SK-N-SH (cell line): ENCODE measurements around the gene PPP5C. TPM values are rescaled to one million over a fixed set of nuclear protein-coding genes. Genes with fewer than 3 reads are reported as not detected.

Experiments
- CTCF ChIA-PET: fragments of 300-600, 350-600 bp; formaldehyde crosslinking; extraction: SDS; loops from one replicate; lab custom pipeline; 2021; lab: Yijun Ruan, JAX
- POLR2A ChIA-PET: fragments of 350-600 bp; sonication (Branson Sonifier 250); formaldehyde crosslinking; extraction: SDS; loops from one replicate; lab custom pipeline; 2020; ENCODE audit warnings: antibody characterized with exemption, inconsistent platforms; lab: Yijun Ruan, JAX
- DNase-seq: peaks from one replicate; pipeline ENCODE4 v3.0.0; 2012
- H2AFZ ChIP-seq: fragments of 200-600 bp; sonication (generic); 2 replicates; pipeline ENCODE4 v1.8.1; 2016; ENCODE audit warnings: antibody characterized with exemption, mild to moderate bottlenecking, low read depth
- H3F3A ChIP-seq: fragments of 200-600 bp; sonication (generic); replicated peaks from 2 replicates; pipeline ENCODE3; 2016; ENCODE audit warnings: antibody characterized with exemption, mild to moderate bottlenecking; ENCODE audit not compliant: insufficient read depth
- H3K27ac ChIP-seq, 2 experiments: fragments of 200-500 bp in 1 of 2; fragments of 200-600 bp in 1 of 2; sonication (Bioruptor generic) in 1 of 2; sonication (generic), shearing (Covaris generic) in 1 of 2; 2 replicates each; pipeline versions ENCODE4 v1.5.1 to v1.6.1; 2014 to 2016; ENCODE audit warnings: low read depth in 2 of 2, inconsistent platforms in 1 of 2, low read length in 1 of 2, mild to moderate bottlenecking in 1 of 2, mixed read lengths in 1 of 2
- H3K27me3 ChIP-seq: fragments of 200-600 bp; sonication (generic), shearing (Covaris generic); 2 replicates; pipeline ENCODE4 v1.6.1; 2016; ENCODE audit warnings: mixed run types; ENCODE audit not compliant: insufficient read depth
- H3K36me3 ChIP-seq, 2 experiments: fragments of 200-500 bp in 1 of 2; fragments of 200-600 bp in 1 of 2; sonication (Bioruptor generic) in 1 of 2; sonication (generic) in 1 of 2; replicated peaks in 1 of 2; 2 replicates each; pipeline versions ENCODE3 to v1.5.1; 2014 to 2016; ENCODE audit warnings: low read length in 1 of 2, mild to moderate bottlenecking in 1 of 2; ENCODE audit not compliant: insufficient read depth in 2 of 2, control insufficient read depth in 1 of 2
- H3K4me1 ChIP-seq, 2 experiments: fragments of 200-500 bp in 1 of 2; fragments of 200-600 bp in 1 of 2; sonication (Bioruptor generic) in 1 of 2; sonication (generic), shearing (Covaris generic) in 1 of 2; 2 replicates each; pipeline versions ENCODE4 v1.5.1 to v1.6.1; 2014 to 2016; ENCODE audit warnings: low read depth in 1 of 2, low read length in 1 of 2, mixed run types in 1 of 2; ENCODE audit not compliant: insufficient read depth in 2 of 2, control insufficient read depth in 1 of 2
- H3K4me2 ChIP-seq: fragments of 200-600 bp; sonication (generic), shearing (Covaris generic); 2 replicates; pipeline ENCODE4 v1.6.1; 2017; ENCODE audit warnings: mixed run types
- H3K4me3 ChIP-seq, 2 experiments: fragments of 200-500 bp in 1 of 2; fragments of 200-600 bp in 1 of 2; sonication (Bioruptor generic) in 1 of 2; sonication (generic), shearing (Covaris generic) in 1 of 2; 2 replicates each; pipeline versions ENCODE4 v1.5.1 to v1.8.1; 2014 to 2016; ENCODE audit warnings: low read depth in 2 of 2, inconsistent platforms in 1 of 2, low read length in 1 of 2, mild to moderate bottlenecking in 1 of 2, mixed read lengths in 1 of 2, moderate library complexity in 1 of 2
- H3K79me2 ChIP-seq: fragments of 200-600 bp; sonication (generic); 2 replicates; pipeline ENCODE4 v1.8.1; 2017; ENCODE audit warnings: mild to moderate bottlenecking; ENCODE audit not compliant: insufficient read depth
- H3K9ac ChIP-seq: fragments of 200-600 bp; sonication (generic); 2 replicates; pipeline ENCODE4 v1.6.1; 2017; ENCODE audit warnings: mixed run types
- H3K9me2 ChIP-seq: fragments of 200-600 bp; sonication (generic); 2 replicates; pipeline ENCODE4 v1.6.1; 2017; ENCODE audit warnings: mixed run types
- H3K9me3 ChIP-seq: fragments of 200-600 bp; sonication (generic); 2 replicates; pipeline ENCODE4 v1.6.1; 2017; ENCODE audit warnings: mixed run types, mild to moderate bottlenecking, moderate library complexity
- H4K20me1 ChIP-seq: fragments of 200-600 bp; sonication (generic); 2 replicates; pipeline ENCODE4 v1.6.1; 2017; ENCODE audit warnings: mild to moderate bottlenecking, mixed run types; ENCODE audit not compliant: insufficient read depth
- ELF1 ChIP-seq: IDR thresholded peaks from 2 replicates; pipeline ENCODE4 v1.4.0; 2012
- EP300 ChIP-seq, 2 experiments: IDR thresholded peaks; 2 replicates each; pipeline versions ENCODE4 v1.4.0 to v1.6.1; 2012; ENCODE audit warnings: borderline replicate concordance in 1 of 2, low read depth in 1 of 2, low read length in 1 of 2
- FOXJ3 ChIP-seq: sonication (generic); formaldehyde crosslinking; IDR thresholded peaks from 2 replicates; pipeline ENCODE4 v1.5.1; 2020; ENCODE audit warnings: mild to moderate bottlenecking, missing genetic modification reagents
- GABPA ChIP-seq: IDR thresholded peaks from 2 replicates; pipeline ENCODE4 v1.4.0; 2012; ENCODE audit warnings: low read depth, mild to moderate bottlenecking
- MXI1 ChIP-seq: IDR thresholded peaks from 2 replicates; pipeline ENCODE4 v1.6.1; 2012; ENCODE audit warnings: mild to moderate bottlenecking, low read depth, low read length, improper control_type of control experiment
- RFX5 ChIP-seq: IDR thresholded peaks from 2 replicates; pipeline ENCODE4 v1.6.1; 2012; ENCODE audit warnings: mild to moderate bottlenecking, improper control_type of control experiment, low read length
- SMC3 ChIP-seq: IDR thresholded peaks from 2 replicates; pipeline ENCODE4 v1.6.1; 2012; ENCODE audit warnings: low read depth, low read length, improper control_type of control experiment
- YY1 ChIP-seq: IDR thresholded peaks from 2 replicates; pipeline ENCODE4 v1.4.0; 2012; ENCODE audit warnings: low read depth, mild to moderate bottlenecking
- WGBS: methylation state at CpG from one replicate; pipeline ENCODE4 v1.1.6; 2017; ENCODE audit warnings: low lambda C conversion rate; 5-methylcytosine and 5-hydroxymethylcytosine counted together
- polyA plus RNA-seq, 3 experiments: library from polyadenylated mRNA; depleted of rRNA; stranded (reverse); fragments of >200 nt; gene quantifications; 2 replicates each; pipeline ENCODE4 v1.2.3, GENCODE V29; 2012
- TF ChIP-seq, protein P1 (sequence below): IDR thresholded peaks from 2 replicates; pipeline ENCODE4 v1.6.1; 2012; ENCODE audit warnings: mild to moderate bottlenecking, low read depth, low read length, moderate library complexity
- TF ChIP-seq, protein P2 (sequence below): IDR thresholded peaks from 2 replicates; pipeline ENCODE4; 2012

The PPP5C gene
- polyA plus RNA-seq, 1 of the 3 experiments (the other 2 are of a cell fraction): 162 TPM

DNA sequence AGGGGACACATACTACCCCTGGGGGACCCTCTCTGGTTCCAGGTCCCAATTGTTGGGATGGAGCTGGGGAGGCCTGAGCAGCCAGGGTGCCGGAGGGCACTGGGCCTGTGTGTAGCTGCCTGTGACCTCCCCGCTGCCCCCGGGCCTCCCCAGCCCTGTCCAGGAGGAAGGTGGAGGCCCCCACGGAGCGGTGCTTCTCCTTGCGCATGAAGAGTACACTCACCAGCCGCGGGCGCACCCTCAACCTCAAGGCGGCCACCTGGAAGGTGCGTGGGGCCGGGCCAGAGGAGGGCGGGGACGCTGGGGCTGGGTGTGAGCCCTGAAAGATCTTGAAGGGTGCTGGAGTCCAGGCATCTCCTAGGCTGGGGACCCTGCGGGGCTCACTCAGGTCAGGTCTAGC is 38.4 kb upstream of the PPP5C start:
- CTCF ChIA-PET: interaction anchor here (1.4 kb wide), 1 partner anchor 38 kb away, joined by 3 read pairs; the partner anchor contains the start of gene PPP5C

DNA sequence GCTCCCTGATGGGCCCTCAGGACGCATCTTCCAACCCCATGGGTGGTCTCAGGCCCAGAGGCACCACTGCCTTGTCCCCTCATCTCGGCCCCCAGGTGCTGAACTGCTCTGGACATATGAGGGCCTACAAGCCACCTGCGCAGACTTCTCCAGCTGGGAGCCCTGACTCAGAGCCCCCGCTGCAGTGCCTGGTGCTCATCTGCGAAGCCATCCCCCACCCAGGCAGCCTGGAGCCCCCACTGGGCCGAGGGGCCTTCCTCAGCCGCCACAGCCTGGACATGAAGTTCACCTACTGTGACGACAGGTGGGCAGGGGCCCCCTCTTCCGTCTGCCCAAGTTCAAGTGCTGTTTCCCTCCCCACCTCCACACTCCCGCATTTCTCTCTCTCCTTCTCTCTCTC is 37.8 kb upstream of the PPP5C start:
- 69% methylated on average over 3 of the region's 10 CpGs for WGBS
- no peak overlapping the region for H3K27ac ChIP-seq
- no peaks in the 10 kb centered on the region for H3K27me3 ChIP-seq
- H3K9me3 ChIP-seq: peaks cover 7% of the 10 kb centered on the region; the same call in 1 of the 2 replicates
- no peaks in the 10 kb centered on the region for H3F3A ChIP-seq
- no peak overlapping the region for H3K4me3 ChIP-seq
- ChIA-PET CTCF (no interaction called here), POLR2A (no interaction called here)
- no peak for DNase-seq
- H3K79me2 ChIP-seq: no peaks in the 10 kb centered on the region
- H2AFZ ChIP-seq: no peak overlapping the region
- TF ChIP-seq RFX5: no peak
- no peak for TF ChIP-seq MXI1
- TF ChIP-seq EP300 (IDR thresholded peaks at IDR 0.05; ENCODE audit: borderline replicate concordance in 1 of 2, low read depth in 1 of 2, low read length in 1 of 2): no peak
- no peaks in the 10 kb centered on the region for H4K20me1 ChIP-seq
- no peaks in the 10 kb centered on the region for H3K4me1 ChIP-seq
- no peaks in the 10 kb centered on the region for H3K36me3 ChIP-seq
- H3K9me2 ChIP-seq: no peaks in the 10 kb centered on the region
- no peak overlapping the region for H3K4me2 ChIP-seq
- H3K9ac ChIP-seq: no peak overlapping the region

More for the DNA sequence above, 38.4 kb upstream of the PPP5C start:
- POLR2A ChIA-PET: no interaction called here
- 91% methylated on average over 10 of the region's 15 CpGs for whole genome bisulfite sequencing
- H3F3A ChIP-seq: no peaks in the 10 kb centered on the region
- no peaks in the 10 kb centered on the region for H3K27me3 ChIP-seq
- no peaks in the 10 kb centered on the region for H3K4me1 ChIP-seq
- no peak for DNase-seq
- no peaks in the 10 kb centered on the region for H3K36me3 ChIP-seq
- H3K9me3 ChIP-seq: peaks cover 7% of the 10 kb centered on the region; the same call in 1 of the 2 replicates
- no peaks in the 10 kb centered on the region for H3K79me2 ChIP-seq
- no peaks in the 10 kb centered on the region for H4K20me1 ChIP-seq
- H3K27ac ChIP-seq: no peak overlapping the region
- H3K4me3 ChIP-seq: no peak overlapping the region
- TF ChIP-seq YY1: no peak
- TF ChIP-seq, protein P1, sequence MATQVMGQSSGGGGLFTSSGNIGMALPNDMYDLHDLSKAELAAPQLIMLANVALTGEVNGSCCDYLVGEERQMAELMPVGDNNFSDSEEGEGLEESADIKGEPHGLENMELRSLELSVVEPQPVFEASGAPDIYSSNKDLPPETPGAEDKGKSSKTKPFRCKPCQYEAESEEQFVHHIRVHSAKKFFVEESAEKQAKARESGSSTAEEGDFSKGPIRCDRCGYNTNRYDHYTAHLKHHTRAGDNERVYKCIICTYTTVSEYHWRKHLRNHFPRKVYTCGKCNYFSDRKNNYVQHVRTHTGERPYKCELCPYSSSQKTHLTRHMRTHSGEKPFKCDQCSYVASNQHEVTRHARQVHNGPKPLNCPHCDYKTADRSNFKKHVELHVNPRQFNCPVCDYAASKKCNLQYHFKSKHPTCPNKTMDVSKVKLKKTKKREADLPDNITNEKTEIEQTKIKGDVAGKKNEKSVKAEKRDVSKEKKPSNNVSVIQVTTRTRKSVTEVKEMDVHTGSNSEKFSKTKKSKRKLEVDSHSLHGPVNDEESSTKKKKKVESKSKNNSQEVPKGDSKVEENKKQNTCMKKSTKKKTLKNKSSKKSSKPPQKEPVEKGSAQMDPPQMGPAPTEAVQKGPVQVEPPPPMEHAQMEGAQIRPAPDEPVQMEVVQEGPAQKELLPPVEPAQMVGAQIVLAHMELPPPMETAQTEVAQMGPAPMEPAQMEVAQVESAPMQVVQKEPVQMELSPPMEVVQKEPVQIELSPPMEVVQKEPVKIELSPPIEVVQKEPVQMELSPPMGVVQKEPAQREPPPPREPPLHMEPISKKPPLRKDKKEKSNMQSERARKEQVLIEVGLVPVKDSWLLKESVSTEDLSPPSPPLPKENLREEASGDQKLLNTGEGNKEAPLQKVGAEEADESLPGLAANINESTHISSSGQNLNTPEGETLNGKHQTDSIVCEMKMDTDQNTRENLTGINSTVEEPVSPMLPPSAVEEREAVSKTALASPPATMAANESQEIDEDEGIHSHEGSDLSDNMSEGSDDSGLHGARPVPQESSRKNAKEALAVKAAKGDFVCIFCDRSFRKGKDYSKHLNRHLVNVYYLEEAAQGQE: no peak
- TF ChIP-seq, protein P2, sequence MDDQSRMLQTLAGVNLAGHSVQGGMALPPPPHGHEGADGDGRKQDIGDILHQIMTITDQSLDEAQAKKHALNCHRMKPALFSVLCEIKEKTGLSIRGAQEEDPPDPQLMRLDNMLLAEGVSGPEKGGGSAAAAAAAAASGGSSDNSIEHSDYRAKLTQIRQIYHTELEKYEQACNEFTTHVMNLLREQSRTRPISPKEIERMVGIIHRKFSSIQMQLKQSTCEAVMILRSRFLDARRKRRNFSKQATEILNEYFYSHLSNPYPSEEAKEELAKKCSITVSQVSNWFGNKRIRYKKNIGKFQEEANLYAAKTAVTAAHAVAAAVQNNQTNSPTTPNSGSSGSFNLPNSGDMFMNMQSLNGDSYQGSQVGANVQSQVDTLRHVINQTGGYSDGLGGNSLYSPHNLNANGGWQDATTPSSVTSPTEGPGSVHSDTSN: no peak
- no peak for TF ChIP-seq GABPA
- no peak for TF ChIP-seq FOXJ3 (CRISPR knock-in tag)
- TF ChIP-seq ELF1: no peak
- TF ChIP-seq EP300 (IDR thresholded peaks at IDR 0.05; ENCODE audit: borderline replicate concordance in 1 of 2, low read depth in 1 of 2, low read length in 1 of 2): no peak
- no peak for TF ChIP-seq SMC3
- no peak overlapping the region for H2AFZ ChIP-seq
- no peak overlapping the region for H3K4me2 ChIP-seq
- no peak overlapping the region for H3K9ac ChIP-seq
- H3K9me2 ChIP-seq: no peaks in the 10 kb centered on the region
